Measurements from ENCODE around the gene SUMF2. TPM values are rescaled to one million over a fixed set of nuclear protein-coding genes. Genes with fewer than 3 reads are reported as not detected.

Gene SUMF2
- total RNA-seq, 4 donors from 2014 or later: 119 to 170 (median 164) TPM

- Histone ChIP-seq H3K4me1 (peaks cover 4 to 9% of the 10 kb centered on the region in 2 donors), H3K9me3 (no peaks in the 10 kb centered on the region), H3K27me3 (no peaks in the 10 kb centered on the region), H3K4me3 (replicated peaks in 1 of 3) (no peak overlapping the region), H3K27ac (no peak overlapping the region), H3K36me3 (no peaks in the 10 kb centered on the region)
- TF ChIP-seq CTCF (IDR thresholded peaks at IDR 0.05) (no peak), POLR2A (IDR thresholded peaks at IDR 0.05) (no peak)
- 88% methylated on average over 7 of the region's 7 CpGs for WGBS, 2 donors
- intact Hi-C loops (cut with DNase I): no loop called here
- no peak for DNase-seq
Observed at GRCh38 chr7:56127241-56127975, 63.3 kb downstream of the SUMF2 start.

Small RNA genes within 50 kb of the gene (small RNA-seq; reads per million reads assigned to genes)
- not detected for gene SNORA15
- not detected for gene SNORA22B

Other genes starting within 250 kb of the SUMF2 start
- under 1 TPM in 2 of 4 donors, not detected in 2; 0.11 to 0.27 TPM for gene SEPTIN14, start 201.5 kb upstream of the SUMF2 start, total RNA-seq
- 10 to 100 TPM in 1 of 4 donors, 1 to 10 TPM in 3; 8.5 to 14.5 (median 8.7) TPM for gene ZNF713, start 176.8 kb upstream of the SUMF2 start, total RNA-seq
- gene MRPS17, start 112.4 kb upstream of the SUMF2 start, total RNA-seq: 10 to 100 TPM in 2 of 4 donors, 1 to 10 TPM in 2; 8.7 to 11.2 (median 9.7) TPM
- gene NIPSNAP2, start 99.7 kb upstream of the SUMF2 start, total RNA-seq: 100 to 1,000 TPM; 142 to 203 (median 175) TPM
- gene PSPH, start 12.8 kb upstream of the SUMF2 start, total RNA-seq: 10 to 100 TPM; 19.3 to 26.7 (median 23.3) TPM
- 100 to 1,000 TPM in 3 of 4 donors, 10 to 100 TPM in 1; 88.7 to 147 (median 118) TPM for gene CCT6A, start 12.5 kb upstream of the SUMF2 start, total RNA-seq
- 1 to 10 TPM in 3 of 4 donors, under 1 TPM in 1; 0.78 to 3.5 (median 1.8) TPM for gene PHKG1, start 28.7 kb downstream of the SUMF2 start, total RNA-seq
- 100 to 1,000 TPM; 347 to 507 (median 416) TPM for gene CHCHD2, start 42.2 kb downstream of the SUMF2 start, total RNA-seq
- gene NUPR2, start 52.1 kb downstream of the SUMF2 start, total RNA-seq: 10 to 100 TPM; 26.3 to 38.5 (median 34.5) TPM

Data from thyroid gland (tissue), 4 donors.